GM21515 (cell line): ENCODE data around the gene GNLY.
"Not testable (repeated sequence)": the region's sequence is repeated elsewhere in the genome, so short reads cannot be mapped to it uniquely, and the experiment has no call there.

ENCODE experiments used
- ATAC-seq: cut with Tn5 transposase; IDR thresholded peaks from one replicate; pipeline ENCODE4 v1.9.1; 2021; ENCODE audit not compliant: unreplicated experiment

The GNLY gene

GRCh38 chr2:85694052-85695025, at the start of gene GNLY:
TSS of gene GNLY (plus strand) at chr2:85694358. CDS start at chr2:85694419, 61 bp downstream.
- ATAC-seq: no peak

- no peak for ATAC-seq
Observed at GRCh38 chr2:85644909-85645308, 49.2 kb upstream of the GNLY start.

GRCh38 chr2:85646166-85646565, 48.0 kb upstream of the GNLY start:
- no peak for ATAC-seq

GRCh38 chr2:85647823-85648526, 46.2 kb upstream of the GNLY start:
- ATAC-seq: no peak

- ATAC-seq: no peak
Observed at GRCh38 chr2:85648619-85649018, 45.5 kb upstream of the GNLY start.

GRCh38 chr2:85649201-85650190, 44.7 kb upstream of the GNLY start:
- no peak for ATAC-seq

- ATAC-seq: no peak
Observed at GRCh38 chr2:85650456-85650855, 43.7 kb upstream of the GNLY start.

- no peak for ATAC-seq
Observed at GRCh38 chr2:85651097-85651496, 43.1 kb upstream of the GNLY start.

- ATAC-seq: no peak
Observed at GRCh38 chr2:85652056-85652455, 42.1 kb upstream of the GNLY start.

GRCh38 chr2:85653996-85654395, 40.2 kb upstream of the GNLY start:
- ATAC-seq: no peak

GRCh38 chr2:85655961-85656417, 38.2 kb upstream of the GNLY start:
- ATAC-seq: no peak

- ATAC-seq: no peak
Observed at GRCh38 chr2:85656468-85656867, 37.7 kb upstream of the GNLY start.

- not testable (repeated sequence) for ATAC-seq
Observed at GRCh38 chr2:85657399-85657798, 36.8 kb upstream of the GNLY start.

- ATAC-seq: no peak
Observed at GRCh38 chr2:85659324-85659981, 34.7 kb upstream of the GNLY start.

- not testable (repeated sequence) for ATAC-seq
Observed at GRCh38 chr2:85660301-85660700, 33.9 kb upstream of the GNLY start.

- ATAC-seq: no peak
Observed at GRCh38 chr2:85660725-85661124, 33.4 kb upstream of the GNLY start.

- ATAC-seq: no peak
Observed at GRCh38 chr2:85661139-85661858, 32.9 kb upstream of the GNLY start.

GRCh38 chr2:85662899-85663593, 31.1 kb upstream of the GNLY start:
- no peak for ATAC-seq
